Heart left ventricle (tissue), 16 donors: ENCODE measurements around the gene UROC1. TPM values are rescaled to one million over a fixed set of nuclear protein-coding genes. Genes with fewer than 3 reads are reported as not detected.

ENCODE experiments used
- ATAC-seq, 4 donors: fragments of 200-7000 bp; cut with Tn5 transposase; one replicate each; pipeline ENCODE4 v1.9.1; 2020 to 2022; ENCODE audit warnings: moderate library complexity in 4 of 4, mild to moderate bottlenecking in 3 of 4, moderate number of reproducible peaks in 1 of 4
- DNase-seq, 5 donors: peaks; one replicate each; pipeline ENCODE4 v3.0.0-alpha.2; 2020
- H3K27ac ChIP-seq, 12 donors: fragments of 200-600 bp; sonication (generic) in 4 of 12; one replicate each; pipeline versions ENCODE4 v1.5.0 to v1.8.0; 2016 to 2022; ENCODE audit warnings: mild to moderate bottlenecking in 2 of 12
- H3K27me3 ChIP-seq, 9 donors: fragments of 200-600 bp; sonication (generic) in 2 of 9; one replicate each; pipeline versions ENCODE4 v1.5.1 to v1.8.0; 2016 to 2022; ENCODE audit warnings: mild to moderate bottlenecking in 3 of 9
- H3K36me3 ChIP-seq, 9 donors: fragments of 200-600 bp; sonication (generic) in 2 of 9; one replicate each; pipeline versions ENCODE4 v1.5.0 to v1.8.0; 2018 to 2022; ENCODE audit warnings: mild to moderate bottlenecking in 2 of 9
- H3K4me1 ChIP-seq, 12 donors: fragments of 200-600 bp; sonication (generic) in 4 of 12; one replicate each; pipeline versions ENCODE4 v1.5.0 to v1.8.0; 2016 to 2022; ENCODE audit warnings: mild to moderate bottlenecking in 3 of 12
- H3K4me3 ChIP-seq, 12 donors: fragments of 200-600 bp; sonication (generic) in 4 of 12; one replicate each; pipeline versions ENCODE4 v1.5.0 to v1.8.0; 2017 to 2022; ENCODE audit warnings: mild to moderate bottlenecking in 9 of 12, moderate library complexity in 4 of 12
- H3K9me3 ChIP-seq, 12 donors: fragments of 200-600 bp; sonication (generic) in 4 of 12; one replicate each; pipeline versions ENCODE4 v1.5.0 to v1.8.0; 2016 to 2022; ENCODE audit warnings: mild to moderate bottlenecking in 1 of 12
- CTCF ChIP-seq, 12 donors: fragments of 200-600 bp; sonication (generic) in 4 of 12; IDR thresholded peaks; one replicate each; pipeline versions ENCODE4 v1.5.0 to v1.8.0; 2018 to 2022; ENCODE audit warnings: antibody characterized with exemption in 12 of 12, mild to moderate bottlenecking in 5 of 12
- POLR2A ChIP-seq, 2 donors: fragments of 450-650 bp; IDR thresholded peaks; one replicate each; pipeline ENCODE4 v1.6.1; 2017; ENCODE audit warnings: antibody characterized with exemption in 2 of 2, mild to moderate bottlenecking in 2 of 2, moderate library complexity in 2 of 2
- WGBS, 4 donors: extraction: QIAGEN DNeasy Blood & Tissue Kit in 2 of 4; methylation state at CpG; one replicate each; pipeline versions ENCODE4 v1.1.5 to v1.1.7; 2013 to 2018; 5-methylcytosine and 5-hydroxymethylcytosine counted together
- intact Hi-C, 10 donors: fragments of 100-400 bp; cut with DNase I; formaldehyde crosslinking; loops; one replicate each; pipeline versions ENCODE4 v1.11.1 to v1.14.2; 2022
- polyA plus RNA-seq, 2 donors: library from polyadenylated mRNA; stranded (reverse); fragments of 200-250 nt; gene quantifications; one replicate each; pipeline ENCODE4 v1.2.3, GENCODE V29; 2013
- total RNA-seq, 9 donors: library from RNA; depleted of rRNA in 2 of 9; stranded (reverse); fragments of >200 nt in 2 of 9; fragmentation: NEBNext Ultra II Directional in 3 of 9; extraction: Animal tissue kit (Norgen Biotek cat#: 25700) in 3 of 9; gene quantifications; one replicate each; pipeline versions ENCODE4 v1.1.0 to v1.2.4, GENCODE V29; 2016 to 2023
- donor health status: ischemic (EF 13 %, LVEDD 7.1; RV severe dilation, severe dysfunction).
- donor health status: healthy with polysubstance abuse.
- donor health status: DM: no; HTN: yes; CAD: no.
- donor health status: DM: no; HTN: no; CAD: no.
- donor health status: ischemic (EF 25% LVEDD 6.9; RV normal size, moderate dysfunction).
- donor health status: ischemic (EF 25% LVEDD 5.7; RV mildly dilated, moderate dysfunction).
- donor health status: healthy.
- donor health status: DM: yes; HTN: yes; CAD: no.
- donor health status: ischemic (EF 35%, LVEDD 5.7; RV mildly dilated, moderate dysfunction).
- donor health status: nonischemic (EF 11% LVEDD 7.7; RV severe dilation, severe dysfunction).
- donor health status: DM: yes; HTN: yes; CAD: no.
- donor health status: PGD.
- donor health status: ischemic (EF 29% LVEDD 5.4; RV normal size, mild dysfunction).
- donor health status: nonischemic (EF 23%, LVEDD 6.1; RV moderate dilation, normal function).

UROC1 gene
- total and polyA plus RNA-seq, 11 donors = not detected

- Histone ChIP-seq H3K4me1 (peaks cover 0 to 11% (median 0%) of the 10 kb centered on the region in 12 donors), H3K36me3 (peaks cover 0 to 60% (median 48%) of the 10 kb centered on the region in 9 donors), H3K27ac (no peak overlapping the region), H3K9me3 (no peaks in the 10 kb centered on the region), H3K4me3 (no peak overlapping the region), H3K27me3 (no peaks in the 10 kb centered on the region)
- intact Hi-C loops = no loop called here
- 81 to 91% (median 86%) methylated on average over 11 to 12 of the region's 12 CpGs for WGBS, 4 donors
- no peak for TF ChIP-seq CTCF (IDR thresholded peaks at IDR 0.05)
- TF ChIP-seq POLR2A (IDR thresholded peaks at IDR 0.05) = no peak
- no peak for DNase-seq
- no peak for ATAC-seq
These were observed 70.0 kb downstream of the UROC1 start for GRCh38 chr3:126447456-126448106.

- no peaks in the 10 kb centered on the region for H3K9me3 ChIP-seq
- WGBS, 4 donors = 75 to 93% (median 85%) methylated on average over 2 of the region's 2 CpGs
- H3K36me3 ChIP-seq = peaks cover 0 to 53% (median 42%) of the 10 kb centered on the region in 9 donors
- no peaks in the 10 kb centered on the region for H3K27me3 ChIP-seq
- peaks cover 0 to 18% (median 1%) of the 10 kb centered on the region in 12 donors for H3K4me1 ChIP-seq
- DNase-seq = no peak
- no peak for ATAC-seq
- no peak overlapping the region for H3K27ac ChIP-seq
- intact Hi-C loops = no loop called here
- H3K4me3 ChIP-seq = no peak overlapping the region
- TF ChIP-seq CTCF (IDR thresholded peaks at IDR 0.05) (no peak), POLR2A (IDR thresholded peaks at IDR 0.05) (no peak)
These were observed 70.8 kb downstream of the UROC1 start for GRCh38 chr3:126446791-126447190.

GRCh38 chr3:126446301-126446700 is 71.3 kb downstream of the UROC1 start:
- Histone ChIP-seq H3K9me3 (no peaks in the 10 kb centered on the region), H3K4me3 (no peak overlapping the region), H3K27me3 (no peaks in the 10 kb centered on the region), H3K36me3 (peaks cover 0 to 52% (median 42%) of the 10 kb centered on the region in 9 donors), H3K4me1 (peaks cover 0 to 21% (median 3%) of the 10 kb centered on the region in 12 donors), H3K27ac (no peak overlapping the region)
- WGBS, 4 donors = 92 to 97% (median 95%) methylated on average over 7 to 8 of the region's 8 CpGs
- no peak for TF ChIP-seq POLR2A (IDR thresholded peaks at IDR 0.05)
- TF ChIP-seq CTCF (IDR thresholded peaks at IDR 0.05) = no peak
- ATAC-seq (no peak), DNase-seq (no peak)
- intact Hi-C loops = no loop called here

- H3K27ac ChIP-seq = no peak overlapping the region
- intact Hi-C loops = no loop called here
- H3K27me3 ChIP-seq = no peaks in the 10 kb centered on the region
- TF ChIP-seq CTCF (IDR thresholded peaks at IDR 0.05) = no peak
- no peak for TF ChIP-seq POLR2A (IDR thresholded peaks at IDR 0.05)
- WGBS, 4 donors = 50 to 59% (median 57%) methylated on average over 5 of the region's 5 CpGs
- peaks cover 0 to 52% (median 37%) of the 10 kb centered on the region in 9 donors for H3K36me3 ChIP-seq
- no peaks in the 10 kb centered on the region for H3K9me3 ChIP-seq
- peak in 2 of 4 donors; percentile 14 to 45 for ATAC-seq
- no peak overlapping the region for H3K4me3 ChIP-seq
- DNase-seq = no peak
- H3K4me1 ChIP-seq = peaks cover 0 to 21% (median 3%) of the 10 kb centered on the region in 12 donors
These were observed 72.1 kb downstream of the UROC1 start for GRCh38 chr3:126445506-126445905.
